HepG2 (cell line): ENCODE measurements around the gene AMBRA1. TPM values are rescaled to one million over a fixed set of nuclear protein-coding genes. Genes with fewer than 3 reads are reported as not detected.
A peak's percentile ranks its signal among the peaks of the same experiment; 100 is the strongest.

Source experiments
- ARHGAP35 ChIP-seq: sonication (generic); formaldehyde crosslinking; IDR thresholded peaks from 2 replicates; pipeline ENCODE4 v1.9.0; 2022; ENCODE audit warnings: mild to moderate bottlenecking, inconsistent platforms, moderate library complexity, missing genetic modification reagents, borderline replicate concordance
- CEBPB ChIP-seq: IDR thresholded peaks from 2 replicates; pipeline ENCODE4 v1.6.1; 2011; ENCODE audit warnings: low read depth, low read length, improper control_type of control experiment, borderline replicate concordance
- GATA4 ChIP-seq: sonication (generic); IDR thresholded peaks from 2 replicates; pipeline ENCODE4 v1.6.1; 2016; ENCODE audit warnings: antibody characterized with exemption, low read depth, borderline replicate concordance
- HMGXB4 ChIP-seq, 2 experiments: sonication (generic) in 1 of 2; formaldehyde crosslinking in 1 of 2; IDR thresholded peaks; 2 replicates each; pipeline versions ENCODE4 v1.4.0 to v1.6.1; 2018 to 2020; ENCODE audit warnings: missing genetic modification reagents in 2 of 2, borderline replicate concordance in 1 of 2, low read depth in 1 of 2, mild to moderate bottlenecking in 1 of 2, missing biosample characterization in 1 of 2
- IKZF5 ChIP-seq: IDR thresholded peaks from 2 replicates; pipeline ENCODE4 v1.6.1; 2018; ENCODE audit warnings: missing genetic modification reagents, mild to moderate bottlenecking, missing compliant biosample characterization
- NCOA1 ChIP-seq: sonication (generic); formaldehyde crosslinking; IDR thresholded peaks from 2 replicates; pipeline ENCODE4 v1.9.0; 2021; ENCODE audit warnings: missing genetic modification reagents
- NFIB ChIP-seq: sonication (generic); formaldehyde crosslinking; IDR thresholded peaks from 2 replicates; pipeline ENCODE4 v1.9.0; 2021; ENCODE audit warnings: missing genetic modification reagents, mild to moderate bottlenecking, borderline replicate concordance
- RORA ChIP-seq: sonication (generic); formaldehyde crosslinking; IDR thresholded peaks from 2 replicates; pipeline ENCODE4 v1.5.0; 2020; ENCODE audit warnings: mild to moderate bottlenecking, missing genetic modification reagents, moderate library complexity
- TERF1 ChIP-seq: sonication (generic); formaldehyde crosslinking; IDR thresholded peaks from 2 replicates; pipeline ENCODE4 v1.8.0; 2022; ENCODE audit warnings: mild to moderate bottlenecking, missing genetic modification reagents, moderate library complexity
- XRCC5 ChIP-seq: fragments of 200-400 bp; formaldehyde crosslinking; optimal IDR thresholded peaks from 2 replicates; pipeline ENCODE3; 2017; ENCODE audit warnings: mild to moderate bottlenecking, low read length
- ZFP36L2 ChIP-seq: sonication (generic); formaldehyde crosslinking; IDR thresholded peaks from 2 replicates; pipeline ENCODE4 v1.4.0; 2020; ENCODE audit warnings: missing genetic modification reagents
- ZNF414 ChIP-seq: sonication (generic); formaldehyde crosslinking; IDR thresholded peaks from 2 replicates; pipeline ENCODE4 v1.5.0; 2020; ENCODE audit warnings: missing genetic modification reagents
- ZNF614 ChIP-seq: IDR thresholded peaks from 2 replicates; pipeline ENCODE4 v1.6.1; 2018; ENCODE audit warnings: missing biosample characterization, missing genetic modification reagents, inconsistent platforms, borderline replicate concordance
- ZNF687 ChIP-seq: sonication (generic); formaldehyde crosslinking; IDR thresholded peaks from 2 replicates; pipeline ENCODE4 v1.5.1; 2020; ENCODE audit warnings: mild to moderate bottlenecking, missing genetic modification reagents, moderate library complexity
- ZNF782 ChIP-seq: sonication (generic); formaldehyde crosslinking; IDR thresholded peaks from 2 replicates; pipeline ENCODE4 v1.4.0; 2020; ENCODE audit warnings: missing genetic modification reagents, mild to moderate bottlenecking, borderline replicate concordance
- polyA plus RNA-seq, 8 experiments: library from polyadenylated mRNA; depleted of rRNA in 3 of 8; stranded (reverse) in 7 of 8; unstranded in 1 of 8; fragments of >200 nt; fragmentation: Illumina TruSeq in 4 of 8; extraction: Trizol in 4 of 8; gene quantifications; 2 replicates each; pipeline versions ENCODE4 v1.2.1 to v1.2.3, GENCODE V29; 2011 to 2016; ENCODE audit warnings: low read depth in 4 of 8, missing spikeins in 1 of 8, mixed read lengths in 1 of 8; ENCODE audit not compliant: insufficient read depth in 1 of 8
- total RNA-seq, 5 experiments: library from RNA; depleted of rRNA; stranded (reverse); fragments of >200 nt; fragmentation: Illumina TruSeq; extraction: Trizol; gene quantifications; 2 replicates each; pipeline ENCODE4 v1.2.3, GENCODE V29; 2016; ENCODE audit warnings: low read depth in 1 of 5

AMBRA1 gene
- total and polyA plus RNA-seq, 2 of the 13 experiments (the other 11 are each of a cell fraction or from before 2014, with no cell fraction given): 15.7 to 26.0 TPM

GRCh38 chr11:46529095-46529905 lies 64.5 kb downstream of the AMBRA1 start (continued):
- TF ChIP-seq HMGXB4 (CRISPR knock-in tag; IDR thresholded peaks at IDR 0.05; ENCODE audit: borderline replicate concordance in 1 of 2, low read depth in 1 of 2) (0 out of 4 replicates have a peak, but pooled peaks of 1 of the 2 experiments have one; percentile 24), ZFP36L2 (CRISPR knock-in tag) (no peak), XRCC5 (peak; percentile 90), CEBPB (no peak), ZNF782 (CRISPR knock-in tag) (no peak), ZNF687 (CRISPR knock-in tag) (0 out of 2 replicates have a peak, but pooled peaks have one; percentile 14), ARHGAP35 (CRISPR knock-in tag) (no peak), TERF1 (CRISPR knock-in tag) (no peak), NCOA1 (CRISPR knock-in tag) (no peak), IKZF5 (no peak), ZNF414 (CRISPR knock-in tag) (no peak), GATA4 (no peak), ZNF614 (no peak), RORA (no peak), NFIB (CRISPR knock-in tag) (no peak)
